ENCODE measurements around the gene MYO7A. TPM values are rescaled to one million over a fixed set of nuclear protein-coding genes. Genes with fewer than 3 reads are reported as not detected.

Gene MYO7A
- polyA plus RNA-seq, 1 donor (not counting 4 experiments of a cell fraction or from before 2014, with no cell fraction given), result 0.75 TPM

GRCh38 chr11:77090373-77091111 lies 37.5 kb upstream of the MYO7A start:
- no peaks in the 10 kb centered on the region for H3K36me3 ChIP-seq (ENCODE audit: control insufficient read depth in 2 of 2, extremely low read depth in 1 of 2, insufficient read depth in 2 of 2, low read length in 2 of 2)
- no peak overlapping the region for H3K9ac ChIP-seq (ENCODE audit: control insufficient read depth, extremely low read depth, insufficient read depth, low read length)
- no peak overlapping the region for H3K27ac ChIP-seq (ENCODE audit: control insufficient read depth, insufficient read depth, low read length)
- dilution Hi-C loops (cut with MboI; ENCODE audit: extremely low pct_ligation_motif_present, low sequenced_read_pairs), result no loop called here
- peaks cover 3% of the 10 kb centered on the region for H3K4me1 ChIP-seq (ENCODE audit: control insufficient read depth, extremely low read depth, insufficient read depth, low read length)
- no peak overlapping the region for H3K4me2 ChIP-seq (ENCODE audit: control insufficient read depth, extremely low read depth, insufficient read depth, low read depth, low read length)
- H3K79me2 ChIP-seq (ENCODE audit: control insufficient read depth, insufficient read depth, low read length), result no peaks in the 10 kb centered on the region
- TF ChIP-seq CTCF (optimal IDR thresholded peaks at IDR 0.05 in 1 of 3, IDR thresholded peaks at IDR 0.05 in 1 of 3, conservative IDR thresholded peaks at IDR 0.05 in 1 of 3; ENCODE audit: extremely low read depth in 1 of 3, insufficient read depth in 2 of 3, low read length in 3 of 3), result no peak
- no peak for TF ChIP-seq EZH2 (IDR thresholded peaks at IDR 0.05; ENCODE audit: low read length)
- no peak for FAIRE-seq
- no peaks in the 10 kb centered on the region for H3K27me3 ChIP-seq (ENCODE audit: control insufficient read depth, extremely low read depth, insufficient read depth, low read length)
- no peak overlapping the region for H3K4me3 ChIP-seq (ENCODE audit: control insufficient read depth in 2 of 3, extremely low read depth in 1 of 3, insufficient read depth in 2 of 3, low read depth in 1 of 3, low read length in 3 of 3)
- H3K9me3 ChIP-seq (ENCODE audit: control insufficient read depth, low read depth, low read length), result no peaks in the 10 kb centered on the region
- H4K20me1 ChIP-seq (ENCODE audit: control insufficient read depth, extremely low read depth, insufficient read depth, low read length), result no peaks in the 10 kb centered on the region
- no peak for DNase-seq (ENCODE audit: low read depth, low spot score)
- H3K9me1 ChIP-seq (ENCODE audit: control insufficient read depth, extremely low read depth, insufficient read depth, low read length), result no peaks in the 10 kb centered on the region
- H2AFZ ChIP-seq (ENCODE audit: control insufficient read depth, low read length), result no peak overlapping the region

GRCh38 chr11:77091146-77091940 lies 36.7 kb upstream of the MYO7A start:
- H3K4me3 ChIP-seq (ENCODE audit: control insufficient read depth in 2 of 3, extremely low read depth in 1 of 3, insufficient read depth in 2 of 3, low read depth in 1 of 3, low read length in 3 of 3), result no peak overlapping the region
- peak; percentile 26 for DNase-seq (ENCODE audit: low read depth, low spot score)

More at GRCh38 chr11:77091146-77091940, 36.7 kb upstream of the MYO7A start:
- H2AFZ ChIP-seq (ENCODE audit: control insufficient read depth, low read length), result no peak overlapping the region
- H3K79me2 ChIP-seq (ENCODE audit: control insufficient read depth, insufficient read depth, low read length), result no peaks in the 10 kb centered on the region
- no peaks in the 10 kb centered on the region for H3K36me3 ChIP-seq (ENCODE audit: control insufficient read depth in 2 of 2, extremely low read depth in 1 of 2, insufficient read depth in 2 of 2, low read length in 2 of 2)
- dilution Hi-C loops (cut with MboI; ENCODE audit: extremely low pct_ligation_motif_present, low sequenced_read_pairs), result no loop called here
- no peaks in the 10 kb centered on the region for H3K9me3 ChIP-seq (ENCODE audit: control insufficient read depth, low read depth, low read length)
- FAIRE-seq, result peak; percentile 53
- H3K9ac ChIP-seq (ENCODE audit: control insufficient read depth, extremely low read depth, insufficient read depth, low read length), result no peak overlapping the region
- H3K4me2 ChIP-seq (ENCODE audit: control insufficient read depth, extremely low read depth, insufficient read depth, low read depth, low read length), result no peak overlapping the region
- no peak overlapping the region for H3K27ac ChIP-seq (ENCODE audit: control insufficient read depth, insufficient read depth, low read length)
- no peaks in the 10 kb centered on the region for H3K9me1 ChIP-seq (ENCODE audit: control insufficient read depth, extremely low read depth, insufficient read depth, low read length)
- no peaks in the 10 kb centered on the region for H4K20me1 ChIP-seq (ENCODE audit: control insufficient read depth, extremely low read depth, insufficient read depth, low read length)
- H3K27me3 ChIP-seq (ENCODE audit: control insufficient read depth, extremely low read depth, insufficient read depth, low read length), result no peaks in the 10 kb centered on the region
- TF ChIP-seq CTCF (optimal IDR thresholded peaks at IDR 0.05 in 1 of 3, IDR thresholded peaks at IDR 0.05 in 1 of 3, conservative IDR thresholded peaks at IDR 0.05 in 1 of 3; ENCODE audit: extremely low read depth in 1 of 3, insufficient read depth in 2 of 3, low read length in 3 of 3) (peak; percentile 95 to 98 (median 98)), EZH2 (IDR thresholded peaks at IDR 0.05; ENCODE audit: low read length) (no peak)
- H3K4me1 ChIP-seq (ENCODE audit: control insufficient read depth, extremely low read depth, insufficient read depth, low read length), result peaks cover 3% of the 10 kb centered on the region

Data from keratinocyte (primary cell).